ENCODE results near the gene RADIL. TPM values are rescaled to one million over a fixed set of nuclear protein-coding genes. Genes with fewer than 3 reads are reported as not detected.

Gene RADIL
- total RNA-seq, 1 experiment from 2014 or later = 5.0 TPM

DNA sequence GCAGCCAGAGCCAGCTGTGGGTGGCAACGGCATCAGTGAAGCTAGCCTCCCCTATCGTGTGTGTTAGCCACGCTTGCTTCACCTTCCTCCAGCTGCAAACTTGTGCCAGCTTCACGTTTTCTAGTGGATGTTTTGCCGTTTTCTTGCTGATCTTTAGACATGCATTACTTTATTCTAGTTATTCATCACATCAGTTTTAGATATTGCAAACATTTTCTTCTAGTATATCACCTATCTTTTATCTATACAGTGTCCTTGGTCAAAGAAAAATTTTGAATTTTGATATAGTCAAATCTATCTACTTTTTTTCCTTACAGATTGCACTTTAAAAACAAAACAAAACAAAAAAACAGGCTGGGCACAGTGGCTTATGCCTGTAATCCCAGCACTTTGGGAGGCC is 15.0 kb downstream of the RADIL start:
- CTCF ChIA-PET = interaction anchor here (0.6 kb wide), 1 partner anchor 24 kb away, joined by 3 read pairs; no protein-coding TSS in a partner anchor
- POLR2A ChIA-PET (ENCODE audit: low non-redundant PET) = no interaction called here
- BruUV-seq (replicated peaks) = no TSS peak

GRCh38 chr7:4866528-4867496 is 16.7 kb downstream of the RADIL start:
- H3K27ac ChIP-seq (ENCODE audit: low read depth, low read length, poor library complexity, severe bottlenecking) = no peak overlapping the region
- no peaks in the 10 kb centered on the region for H3K4me1 ChIP-seq (ENCODE audit: insufficient read depth, low read length, poor library complexity, severe bottlenecking)
- H3K36me3 ChIP-seq (ENCODE audit: insufficient read depth, low read length, poor library complexity, severe bottlenecking) = no peaks in the 10 kb centered on the region
- H3K9me3 ChIP-seq (ENCODE audit: low read depth, low read length, poor library complexity, severe bottlenecking) = no peaks in the 10 kb centered on the region
- no peak overlapping the region for H3K4me3 ChIP-seq (ENCODE audit: low read depth, low read length, poor library complexity, severe bottlenecking)
- POLR2A ChIA-PET (ENCODE audit: low non-redundant PET) = no interaction called here
- intact Hi-C loops (cut with micrococcal nuclease; ENCODE audit: unreplicated experiment) = no loop called here
- no peak for DNase-seq (ENCODE audit: low spot score)
- no peaks in the 10 kb centered on the region for H3K27me3 ChIP-seq (replicated peaks; ENCODE audit: insufficient read depth, low read depth, low read length, poor library complexity)
- BruUV-seq (replicated peaks) = no TSS peak
- TF ChIP-seq, protein P1, sequence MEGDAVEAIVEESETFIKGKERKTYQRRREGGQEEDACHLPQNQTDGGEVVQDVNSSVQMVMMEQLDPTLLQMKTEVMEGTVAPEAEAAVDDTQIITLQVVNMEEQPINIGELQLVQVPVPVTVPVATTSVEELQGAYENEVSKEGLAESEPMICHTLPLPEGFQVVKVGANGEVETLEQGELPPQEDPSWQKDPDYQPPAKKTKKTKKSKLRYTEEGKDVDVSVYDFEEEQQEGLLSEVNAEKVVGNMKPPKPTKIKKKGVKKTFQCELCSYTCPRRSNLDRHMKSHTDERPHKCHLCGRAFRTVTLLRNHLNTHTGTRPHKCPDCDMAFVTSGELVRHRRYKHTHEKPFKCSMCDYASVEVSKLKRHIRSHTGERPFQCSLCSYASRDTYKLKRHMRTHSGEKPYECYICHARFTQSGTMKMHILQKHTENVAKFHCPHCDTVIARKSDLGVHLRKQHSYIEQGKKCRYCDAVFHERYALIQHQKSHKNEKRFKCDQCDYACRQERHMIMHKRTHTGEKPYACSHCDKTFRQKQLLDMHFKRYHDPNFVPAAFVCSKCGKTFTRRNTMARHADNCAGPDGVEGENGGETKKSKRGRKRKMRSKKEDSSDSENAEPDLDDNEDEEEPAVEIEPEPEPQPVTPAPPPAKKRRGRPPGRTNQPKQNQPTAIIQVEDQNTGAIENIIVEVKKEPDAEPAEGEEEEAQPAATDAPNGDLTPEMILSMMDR (conservative IDR thresholded peaks at IDR 0.05; ENCODE audit: low read depth, low read length) = no peak
- TF ChIP-seq EZH2 (IDR thresholded peaks at IDR 0.05; ENCODE audit: borderline replicate concordance, low read depth, low read length, poor library complexity, severe bottlenecking) = no peak
- CTCF ChIA-PET = interaction anchor here (0.9 kb wide), 1 partner anchor 35 kb away, joined by 7 read pairs; no protein-coding TSS in a partner anchor

More for the DNA sequence above, 15.0 kb downstream of the RADIL start:
- TF ChIP-seq, protein P1 (conservative IDR thresholded peaks at IDR 0.05; ENCODE audit: low read depth, low read length) = no peak
- TF ChIP-seq EZH2 (IDR thresholded peaks at IDR 0.05; ENCODE audit: borderline replicate concordance, low read depth, low read length, poor library complexity, severe bottlenecking) = no peak
- Histone ChIP-seq H3K36me3 (ENCODE audit: insufficient read depth, low read length, poor library complexity, severe bottlenecking) (no peaks in the 10 kb centered on the region), H3K4me3 (ENCODE audit: low read depth, low read length, poor library complexity, severe bottlenecking) (no peak overlapping the region), H3K4me1 (ENCODE audit: insufficient read depth, low read length, poor library complexity, severe bottlenecking) (no peaks in the 10 kb centered on the region), H3K9me3 (ENCODE audit: low read depth, low read length, poor library complexity, severe bottlenecking) (no peaks in the 10 kb centered on the region), H3K27me3 (replicated peaks; ENCODE audit: insufficient read depth, low read depth, low read length, poor library complexity) (no peaks in the 10 kb centered on the region), H3K27ac (ENCODE audit: low read depth, low read length, poor library complexity, severe bottlenecking) (no peak overlapping the region)
- DNase-seq (ENCODE audit: low spot score) = no peak
- intact Hi-C loops (cut with micrococcal nuclease; ENCODE audit: unreplicated experiment) = no loop called here

- H3K4me3 ChIP-seq (ENCODE audit: low read depth, low read length, poor library complexity, severe bottlenecking) = peak overlapping the region; percentile 24
- TF ChIP-seq, protein P1 (conservative IDR thresholded peaks at IDR 0.05; ENCODE audit: low read depth, low read length) = no peak
- TF ChIP-seq EZH2 (IDR thresholded peaks at IDR 0.05; ENCODE audit: borderline replicate concordance, low read depth, low read length, poor library complexity, severe bottlenecking) = no peak
- ChIA-PET POLR2A (ENCODE audit: low non-redundant PET) (no interaction called here), CTCF (no interaction called here)
- H3K9me3 ChIP-seq (ENCODE audit: low read depth, low read length, poor library complexity, severe bottlenecking) = no peaks in the 10 kb centered on the region
- intact Hi-C loops (cut with micrococcal nuclease; ENCODE audit: unreplicated experiment) = no loop called here
- DNase-seq (ENCODE audit: low spot score) = no peak
- H3K4me1 ChIP-seq (ENCODE audit: insufficient read depth, low read length, poor library complexity, severe bottlenecking) = no peaks in the 10 kb centered on the region
- H3K27ac ChIP-seq (ENCODE audit: low read depth, low read length, poor library complexity, severe bottlenecking) = no peak overlapping the region
- H3K27me3 ChIP-seq (replicated peaks; ENCODE audit: insufficient read depth, low read depth, low read length, poor library complexity) = no peaks in the 10 kb centered on the region
- no peaks in the 10 kb centered on the region for H3K36me3 ChIP-seq (ENCODE audit: insufficient read depth, low read length, poor library complexity, severe bottlenecking)
- BruUV-seq (replicated peaks) = no TSS peak
Observed at GRCh38 chr7:4862156-4862555, 21.4 kb downstream of the RADIL start.
